IMR-90 (cell line): ENCODE measurements around the gene ETFA. TPM values are rescaled to one million over a fixed set of nuclear protein-coding genes. Genes with fewer than 3 reads are reported as not detected.

Source experiments
- ATAC-seq: fragments of 200-7000 bp; cut with Tn5 transposase; 2 replicates; pipeline ENCODE4 v1.9.1; 2020; ENCODE audit warnings: low read depth, mild to moderate bottlenecking, moderate library complexity
- BruUV-seq: library from RNA; stranded (reverse); fragments of 400-500 nt; replicated peaks from 2 replicates; lab custom pipeline; 2021; lab: Mats Ljungman, UMichigan
- CTCF ChIA-PET: fragments of 300-600 bp; formaldehyde crosslinking; extraction: SDS; loops from one replicate; lab custom pipeline; 2021; ENCODE audit warnings: antibody characterized with exemption; lab: Yijun Ruan, JAX
- POLR2A ChIA-PET: fragments of 300-600 bp; sonication (Branson Sonifier 250); formaldehyde crosslinking; loops from one replicate; lab custom pipeline; 2022; ENCODE audit warnings: antibody characterized with exemption; ENCODE audit not compliant: unreplicated experiment; lab: Charles Lee
- DNase-seq: peaks from one replicate; pipeline ENCODE4 v3.0.0; 2013
- H2AFZ ChIP-seq: replicated peaks from 2 replicates; pipeline ENCODE3; 2013; ENCODE audit warnings: low read length, mild to moderate bottlenecking; ENCODE audit not compliant: poor library complexity
- H2AK5ac ChIP-seq: 2 replicates; pipeline ENCODE4 v1.6.1; 2013; ENCODE audit warnings: low read depth, low read length, inconsistent platforms
- H2AK9ac ChIP-seq: replicated peaks from 2 replicates; pipeline ENCODE3; 2013; ENCODE audit warnings: mild to moderate bottlenecking, low read depth, low read length, moderate library complexity; ENCODE audit not compliant: poor library complexity
- H2BK120ac ChIP-seq: 2 replicates; pipeline ENCODE4 v1.6.1; 2013; ENCODE audit warnings: low read depth, low read length, inconsistent platforms
- H2BK15ac ChIP-seq: 3 replicates; pipeline ENCODE4 v1.6.1; 2013; ENCODE audit warnings: low read depth, low read length, inconsistent platforms
- H2BK20ac ChIP-seq: 2 replicates; pipeline ENCODE4 v1.6.1; 2013; ENCODE audit warnings: low read depth, mild to moderate bottlenecking, inconsistent platforms, low read length, moderate library complexity
- H2BK5ac ChIP-seq: 2 replicates; pipeline ENCODE4 v1.6.1; 2013; ENCODE audit warnings: mild to moderate bottlenecking, low read depth, low read length, inconsistent platforms; ENCODE audit not compliant: poor library complexity, severe bottlenecking
- H3K14ac ChIP-seq: replicated peaks from 2 replicates; pipeline ENCODE4 v1.6.1; 2013; ENCODE audit warnings: low read depth, low read length, inconsistent platforms
- H3K18ac ChIP-seq: 2 replicates; pipeline ENCODE4 v1.6.1; 2013; ENCODE audit warnings: low read depth, low read length, control low read depth
- H3K23ac ChIP-seq: 2 replicates; pipeline ENCODE4 v1.6.1; 2013; ENCODE audit warnings: low read depth, low read length, inconsistent platforms
- H3K27ac ChIP-seq: 2 replicates; pipeline ENCODE4 v1.5.1; 2013; ENCODE audit warnings: mild to moderate bottlenecking, control low read depth, low read length; ENCODE audit not compliant: insufficient read depth
- H3K27me3 ChIP-seq: 2 replicates; pipeline ENCODE4 v1.6.1; 2013; ENCODE audit warnings: low read length; ENCODE audit not compliant: control insufficient read depth, insufficient read depth
- H3K36me3 ChIP-seq: 2 replicates; pipeline ENCODE4 v1.6.1; 2013; ENCODE audit warnings: low read length, mixed read lengths; ENCODE audit not compliant: control insufficient read depth, insufficient read depth
- H3K4ac ChIP-seq: 2 replicates; pipeline ENCODE4 v1.6.1; 2013; ENCODE audit warnings: low read depth, low read length, inconsistent platforms
- H3K4me1 ChIP-seq: 2 replicates; pipeline ENCODE4 v1.6.1; 2013; ENCODE audit warnings: low read length, mixed read lengths; ENCODE audit not compliant: control insufficient read depth, insufficient read depth
- H3K4me2 ChIP-seq: 2 replicates; pipeline ENCODE4 v1.6.1; 2013; ENCODE audit warnings: low read depth, mild to moderate bottlenecking, control low read depth, low read length, moderate library complexity
- H3K4me3 ChIP-seq: 2 replicates; pipeline ENCODE4 v1.5.1; 2013; ENCODE audit warnings: low read depth, mild to moderate bottlenecking, control low read depth, low read length, moderate library complexity; ENCODE audit not compliant: insufficient read depth
- H3K56ac ChIP-seq: 2 replicates; pipeline ENCODE4 v1.6.1; 2013; ENCODE audit warnings: low read length, inconsistent platforms; ENCODE audit not compliant: insufficient read depth; ENCODE audit errors: extremely low read depth
- H3K79me1 ChIP-seq, 2 experiments: 2 replicates each; pipeline ENCODE4 v1.6.1; 2013; ENCODE audit warnings: low read length in 2 of 2, inconsistent platforms in 1 of 2, low read depth in 1 of 2
- H3K9ac ChIP-seq: 2 replicates; pipeline ENCODE4 v1.6.1; 2013; ENCODE audit warnings: low read depth, low read length, control low read depth
- H3K9me1 ChIP-seq: 2 replicates; pipeline ENCODE4 v1.6.1; 2013; ENCODE audit warnings: low read length, inconsistent platforms; ENCODE audit not compliant: insufficient read depth
- H3K9me3 ChIP-seq: 2 replicates; pipeline ENCODE4 v1.6.1; 2013; ENCODE audit warnings: low read length; ENCODE audit not compliant: control insufficient read depth, insufficient read depth
- H4K20me1 ChIP-seq: 2 replicates; pipeline ENCODE4 v1.6.1; 2013; ENCODE audit warnings: low read length, inconsistent platforms; ENCODE audit not compliant: insufficient read depth
- H4K5ac ChIP-seq: 2 replicates; pipeline ENCODE4 v1.6.1; 2013; ENCODE audit warnings: mild to moderate bottlenecking, low read depth, low read length, control low read depth
- H4K8ac ChIP-seq, 2 experiments: 2 replicates each; pipeline ENCODE4 v1.6.1; 2013; ENCODE audit warnings: low read depth in 2 of 2, low read length in 2 of 2, control low read depth in 1 of 2, inconsistent platforms in 1 of 2
- H4K91ac ChIP-seq: 2 replicates; pipeline ENCODE4 v1.6.1; 2013; ENCODE audit warnings: low read depth, low read length, inconsistent platforms; ENCODE audit not compliant: insufficient read depth
- CEBPB ChIP-seq: IDR thresholded peaks from 2 replicates; pipeline ENCODE4 v1.6.1; 2012; ENCODE audit warnings: low read depth, low read length, improper control_type of control experiment
- MXI1 ChIP-seq: IDR thresholded peaks from 2 replicates; pipeline ENCODE4 v1.6.1; 2012; ENCODE audit warnings: low read depth, mild to moderate bottlenecking, low read length, moderate library complexity, borderline replicate concordance
- POLR2A ChIP-seq: IDR thresholded peaks from 2 replicates; pipeline ENCODE4 v1.6.1; 2012; ENCODE audit warnings: mild to moderate bottlenecking, low read depth, low read length
- WGBS, 2 experiments: methylation state at CpG; one replicate each; pipeline versions ENCODE4 v1.1.5 to v1.1.7; 2013; ENCODE audit warnings: missing lambda C conversion rate in 2 of 2; ENCODE audit not compliant: insufficient read length in 1 of 2; ENCODE audit errors: extremely low coverage in 2 of 2; 5-methylcytosine and 5-hydroxymethylcytosine counted together
- dilution Hi-C: fragments of 300-500 bp; cut with HindIII; formaldehyde crosslinking; loops from one replicate; pipeline ENCODE4 v1.14.3; 2018; ENCODE audit warnings: low sequenced_read_pairs; ENCODE audit not compliant: unreplicated experiment
- in situ Hi-C: fragments of 300-500 bp; cut with MboI; formaldehyde crosslinking; loops from 3 replicates; pipeline ENCODE4 v1.14.3; 2019; ENCODE audit warnings: low sequenced_read_pairs, inconsistent platforms, mixed read lengths
- intact Hi-C: fragments of 100-400 bp; cut with micrococcal nuclease; formaldehyde crosslinking; loops from 2 replicates; pipeline ENCODE4 v1.10.0; 2022
- polyA plus RNA-seq, 3 experiments: library from polyadenylated mRNA; depleted of rRNA; stranded (reverse); fragments of >200 nt; gene quantifications; 2 replicates each; pipeline ENCODE4 v1.2.3, GENCODE V29; 2012; ENCODE audit warnings: low replicate concordance in 1 of 3
- total RNA-seq: library from RNA; depleted of rRNA; stranded (reverse); fragments of >200 nt; gene quantifications from 2 replicates; pipeline ENCODE4 v1.2.3, GENCODE V29; 2012

Gene ETFA
- total and polyA plus RNA-seq, 2 of the 4 experiments (the other 2 are of a cell fraction), result 115 to 172 TPM

DNA sequence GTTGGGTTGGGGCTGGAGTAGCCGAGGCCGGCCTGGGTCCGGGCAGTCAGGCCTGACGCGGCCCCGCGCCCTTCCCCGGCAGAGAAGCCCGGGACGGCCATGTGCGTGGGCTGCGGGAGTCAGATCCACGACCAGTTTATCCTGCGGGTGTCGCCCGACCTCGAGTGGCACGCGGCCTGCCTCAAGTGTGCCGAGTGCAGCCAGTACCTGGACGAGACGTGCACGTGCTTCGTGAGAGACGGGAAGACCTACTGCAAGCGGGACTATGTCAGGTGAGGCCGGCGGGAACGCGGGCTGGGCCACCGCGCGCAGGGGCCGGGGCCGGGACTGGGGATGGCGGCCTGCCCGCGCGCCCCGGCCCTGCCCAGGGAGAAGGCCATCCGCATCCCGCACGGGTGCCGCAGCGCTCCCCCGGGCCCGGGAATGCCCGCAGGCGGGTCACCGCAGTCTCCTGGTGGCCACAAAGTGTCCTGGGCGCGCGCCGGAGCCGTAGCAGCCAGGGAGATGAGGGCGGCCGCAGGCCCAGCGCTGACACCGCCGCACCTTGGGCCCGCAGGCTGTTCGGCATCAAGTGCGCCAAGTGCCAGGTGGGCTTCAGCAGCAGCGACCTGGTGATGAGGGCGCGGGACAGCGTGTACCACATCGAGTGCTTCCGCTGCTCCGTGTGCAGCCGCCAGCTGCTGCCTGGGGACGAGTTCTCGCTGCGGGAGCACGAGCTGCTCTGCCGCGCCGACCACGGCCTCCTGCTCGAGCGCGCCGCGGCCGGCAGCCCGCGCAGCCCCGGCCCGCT lies 26.6 kb upstream of the ETFA start (continued):
- no peak for TF ChIP-seq MXI1
- TF ChIP-seq CEBPB, result no peak

DNA sequence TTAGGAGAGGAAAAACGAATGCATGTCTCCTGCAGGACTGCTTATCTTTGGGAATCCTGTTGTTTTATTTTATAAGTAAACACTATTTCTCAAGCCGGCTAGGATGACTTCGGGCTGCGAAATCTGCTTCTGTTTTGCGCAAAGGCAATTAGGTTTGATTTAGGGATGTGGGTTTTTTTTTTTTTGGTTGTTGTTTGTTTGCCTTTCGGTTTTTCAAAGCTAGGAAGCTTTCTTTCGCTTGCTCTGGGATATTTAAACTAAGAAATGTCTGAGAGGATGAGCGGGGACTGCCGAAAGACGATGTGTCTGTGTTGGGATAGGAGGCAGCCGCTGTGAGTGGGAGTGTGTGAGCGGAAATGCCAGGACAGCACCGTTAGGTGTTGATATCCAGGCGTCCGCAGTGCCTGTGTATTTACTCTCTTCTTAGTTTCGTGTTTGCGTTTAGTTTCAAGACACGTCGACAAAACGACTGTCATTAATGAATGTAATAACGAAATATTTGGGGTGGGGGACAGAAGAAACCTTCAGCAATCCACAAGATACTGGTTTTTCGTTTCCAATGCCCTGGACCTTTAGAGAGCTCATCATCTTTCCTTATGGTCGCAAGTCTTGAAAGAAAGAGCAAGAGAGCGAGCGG lies 25.9 kb upstream of the ETFA start:
- intact Hi-C loops, result loop anchor here (5.0 kb wide), 2 partner anchors 100 to 505 kb away; no protein-coding TSS in a partner anchor

More for the DNA sequence above, 25.9 kb upstream of the ETFA start:
- H3K4me1 ChIP-seq, result peaks cover 8% of the 10 kb centered on the region
- 0 out of 2 replicates have a peak overlapping the region, but pooled peaks have one; percentile 31 for H3K14ac ChIP-seq
- DNase-seq (peak; percentile 55), ATAC-seq (peak; percentile 15; the same call in 1 of the 2 replicates)
- H2AFZ ChIP-seq, result peak overlapping the region; percentile 83
- H4K5ac ChIP-seq, result no peak overlapping the region
- BruUV-seq, result no TSS peak
- TF ChIP-seq POLR2A (no peak), CEBPB (0 out of 2 replicates have a peak, but pooled peaks have one; percentile 3)
- no peaks in the 10 kb centered on the region; the same call in 1 of the 2 replicates for H3K9me1 ChIP-seq
- peaks cover 9% of the 10 kb centered on the region; the same call in 1 of the 2 replicates for H3K9me3 ChIP-seq
- peaks cover 12% of the 10 kb centered on the region for H4K20me1 ChIP-seq
- H2BK15ac ChIP-seq, result peak overlapping the region; percentile 4; the same call in 1 of the 3 replicates
- dilution Hi-C loops, result no loop called here
- H3K27ac ChIP-seq, result peak overlapping the region; percentile 28
- peak overlapping the region; percentile 63 for H3K56ac ChIP-seq
- H2AK5ac ChIP-seq, result no peak overlapping the region; the same call in 1 of the 2 replicates
- peak overlapping the region; percentile 18; the same call in 1 of the 2 replicates for H3K18ac ChIP-seq
- peak overlapping the region; percentile 82 for H3K4me2 ChIP-seq
- ChIA-PET POLR2A (interaction anchor here (0.6 to 0.7 kb wide), 2 partner anchors 69 to 333 kb away, joined by 3 to 9 read pairs; no protein-coding TSS in a partner anchor), CTCF (interaction anchor here (1.4 kb wide), 1 partner anchor 70 kb away, joined by 3 read pairs; no protein-coding TSS in a partner anchor)
- peak overlapping the region; percentile 66 for H3K4ac ChIP-seq
- H2AK9ac ChIP-seq, result peak overlapping the region; percentile 51
- H4K8ac ChIP-seq, result peak overlapping the region in 1 of 2 experiments; percentile 39; a peak in 2 of 4 replicates
- no peak overlapping the region for H2BK120ac ChIP-seq
- peaks cover 24% of the 10 kb centered on the region; the same call in 1 of the 2 replicates for H3K27me3 ChIP-seq
- peak overlapping the region; percentile 68 for H3K4me3 ChIP-seq
- H2BK20ac ChIP-seq, result no peak overlapping the region
- peaks cover 19% of the 10 kb centered on the region for H3K36me3 ChIP-seq
- H3K9ac ChIP-seq, result peak overlapping the region; percentile 68
- H3K23ac ChIP-seq, result peak overlapping the region; percentile 44; the same call in 1 of the 2 replicates
- WGBS, 2 experiments, result 0% methylated on average over 2 of the region's 25 CpGs; no CpG with 5 or more reads in 1 of the 2 experiments
- H2BK5ac ChIP-seq, result peak overlapping the region; percentile 44
- 0 out of 2 replicates have a peak overlapping the region, but pooled peaks have one; percentile 33 for H4K91ac ChIP-seq
- H3K79me1 ChIP-seq, result peaks cover 3 to 17% of the 10 kb centered on the region in 2 experiments; a peak in 3 of 4 replicates
- in situ Hi-C loops, result no loop called here
